HEK293T (cell line): ENCODE data around the gene CFLAR.

ENCODE experiments used
- CTCF ChIA-PET: fragments of 350-600 bp; formaldehyde crosslinking; extraction: SDS; loops from one replicate; lab custom pipeline; 2021; ENCODE audit warnings: antibody characterized with exemption, inconsistent platforms; lab: Yijun Ruan, JAX
- POLR2A ChIA-PET: fragments of 350-600 bp; formaldehyde crosslinking; extraction: SDS; loops from one replicate; lab custom pipeline; 2020; ENCODE audit warnings: antibody characterized with exemption, inconsistent platforms; lab: Yijun Ruan, JAX
- DNase-seq: peaks from one replicate; pipeline ENCODE4 v3.0.0; 2012; ENCODE audit warnings: mixed read lengths; ENCODE audit errors: extremely low spot score
- ARNT ChIP-seq: fragments of 450-650 bp; IDR thresholded peaks from 2 replicates; pipeline ENCODE4 v1.6.1; 2017; ENCODE audit warnings: mild to moderate bottlenecking
- BHLHE40 ChIP-seq: fragments of 450-650 bp; IDR thresholded peaks from 2 replicates; pipeline ENCODE4 v1.6.1; 2016; ENCODE audit warnings: mild to moderate bottlenecking, moderate library complexity, borderline replicate concordance
- CTBP1 ChIP-seq: fragments of 450-650 bp; IDR thresholded peaks from 2 replicates; pipeline ENCODE4 v1.6.1; 2016; ENCODE audit warnings: borderline replicate concordance
- ELF4 ChIP-seq: fragments of 450-650 bp; IDR thresholded peaks from 2 replicates; pipeline ENCODE4 v1.6.1; 2017; ENCODE audit warnings: antibody characterized with exemption
- FOXA1 ChIP-seq: fragments of 450-650 bp; IDR thresholded peaks from 2 replicates; pipeline ENCODE4 v1.6.1; 2016; ENCODE audit warnings: mild to moderate bottlenecking
- FOXK2 ChIP-seq: fragments of 450-650 bp; IDR thresholded peaks from 2 replicates; pipeline ENCODE4 v1.6.1; 2016; ENCODE audit warnings: mild to moderate bottlenecking
- FOXM1 ChIP-seq: fragments of 450-650 bp; IDR thresholded peaks from 2 replicates; pipeline ENCODE4 v1.6.1; 2017; ENCODE audit warnings: mild to moderate bottlenecking, borderline replicate concordance
- HDGF ChIP-seq: fragments of 450-650 bp; IDR thresholded peaks from 2 replicates; pipeline ENCODE4 v1.6.1; 2017; ENCODE audit warnings: antibody characterized with exemption, borderline replicate concordance
- L3MBTL2 ChIP-seq: fragments of 450-650 bp; conservative IDR thresholded peaks from 2 replicates; pipeline ENCODE4 v1.6.1; 2016; ENCODE audit warnings: mild to moderate bottlenecking
- LEF1 ChIP-seq: fragments of 450-650 bp; IDR thresholded peaks from 2 replicates; pipeline ENCODE4 v1.6.1; 2017; ENCODE audit warnings: mild to moderate bottlenecking, borderline replicate concordance
- NFRKB ChIP-seq: fragments of 450-650 bp; IDR thresholded peaks from 2 replicates; pipeline ENCODE4 v1.6.1; 2016; ENCODE audit warnings: mild to moderate bottlenecking, moderate library complexity
- SP1 ChIP-seq: fragments of 450-650 bp; IDR thresholded peaks from 2 replicates; pipeline ENCODE4 v1.6.1; 2017
- SUZ12 ChIP-seq: fragments of 450-650 bp; IDR thresholded peaks from 2 replicates; pipeline ENCODE4 v1.6.1; 2016; ENCODE audit warnings: mild to moderate bottlenecking
- TARDBP ChIP-seq: fragments of 450-650 bp; IDR thresholded peaks from 2 replicates; pipeline ENCODE4 v1.6.1; 2016
- ZNF384 ChIP-seq: fragments of 450-650 bp; IDR thresholded peaks from 2 replicates; pipeline ENCODE4 v1.6.1; 2016
- TF ChIP-seq, protein P1 (sequence below): fragments of 450-650 bp; IDR thresholded peaks from 2 replicates; pipeline ENCODE4 v1.6.1; 2016

Gene CFLAR

DNA sequence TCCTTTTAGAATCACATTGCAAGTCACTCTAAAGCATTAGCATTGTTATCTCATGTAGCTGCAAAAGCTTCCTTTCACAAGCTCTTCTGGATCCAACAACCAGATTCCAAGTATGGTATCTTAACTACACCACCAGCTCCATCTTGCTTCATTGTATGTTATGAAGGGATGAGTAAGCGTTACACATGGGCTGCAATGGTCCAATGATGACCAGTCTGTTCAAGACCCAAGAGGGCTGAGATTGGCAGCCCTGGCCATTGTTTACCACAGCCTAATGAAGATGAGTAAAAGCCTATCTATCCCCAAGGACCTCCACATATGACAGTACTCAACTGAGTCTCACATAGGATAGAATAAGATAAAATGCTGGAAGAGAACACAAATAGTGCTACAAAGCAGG is 6.3 kb downstream of the CFLAR start:
- TF ChIP-seq L3MBTL2 (no peak), BHLHE40 (no peak), LEF1 (no peak), SP1 (no peak), FOXA1 (no peak), FOXK2 (no peak), FOXM1 (no peak), ZNF384 (no peak), ARNT (no peak)
- TF ChIP-seq, protein P1, sequence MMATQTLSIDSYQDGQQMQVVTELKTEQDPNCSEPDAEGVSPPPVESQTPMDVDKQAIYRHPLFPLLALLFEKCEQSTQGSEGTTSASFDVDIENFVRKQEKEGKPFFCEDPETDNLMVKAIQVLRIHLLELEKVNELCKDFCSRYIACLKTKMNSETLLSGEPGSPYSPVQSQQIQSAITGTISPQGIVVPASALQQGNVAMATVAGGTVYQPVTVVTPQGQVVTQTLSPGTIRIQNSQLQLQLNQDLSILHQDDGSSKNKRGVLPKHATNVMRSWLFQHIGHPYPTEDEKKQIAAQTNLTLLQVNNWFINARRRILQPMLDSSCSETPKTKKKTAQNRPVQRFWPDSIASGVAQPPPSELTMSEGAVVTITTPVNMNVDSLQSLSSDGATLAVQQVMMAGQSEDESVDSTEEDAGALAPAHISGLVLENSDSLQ, result no peak
- CTCF ChIA-PET, result no interaction called here
- DNase-seq, result no peak
- POLR2A ChIA-PET, result no interaction called here

DNA sequence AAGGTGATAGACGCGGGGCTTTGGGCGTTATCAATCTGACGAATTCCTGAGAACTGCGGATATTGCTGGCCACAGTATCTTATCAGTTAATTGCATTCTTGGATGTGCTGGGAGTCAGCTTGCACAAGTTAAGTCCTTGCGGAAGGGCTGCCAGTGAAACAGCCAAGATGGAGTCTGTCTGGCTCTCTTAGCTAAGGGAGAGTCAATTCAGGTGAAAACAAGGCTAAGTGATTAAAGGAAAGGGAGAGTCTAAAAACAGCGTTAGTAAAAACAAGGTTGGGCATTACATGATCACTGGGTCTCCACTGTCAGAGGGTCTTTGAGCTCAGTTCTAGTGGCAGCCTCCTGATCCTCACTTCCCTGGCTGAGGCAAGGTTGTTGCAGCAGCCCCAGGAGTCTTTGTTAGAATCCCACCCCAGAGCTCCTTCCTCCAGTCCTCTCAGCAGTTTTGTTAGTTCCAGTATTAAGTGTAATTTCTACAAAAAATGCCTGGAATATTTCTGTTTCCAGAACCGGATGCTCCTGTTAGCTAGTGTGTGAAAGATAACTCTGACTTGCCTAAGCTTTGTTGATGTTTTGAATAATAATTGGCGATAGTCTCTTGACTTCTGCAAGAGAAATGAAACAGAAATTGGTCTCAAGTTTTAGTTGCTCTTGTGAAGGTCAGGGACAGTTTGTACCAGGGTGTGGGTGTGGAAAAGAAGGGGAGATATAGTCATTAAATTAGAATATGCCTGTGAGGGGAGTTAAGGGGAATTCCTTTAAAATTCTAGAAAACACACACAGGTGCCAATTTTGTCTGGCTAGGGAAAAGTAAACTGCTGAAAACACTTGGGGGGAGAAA is 10.6 kb downstream of the CFLAR start:
- POLR2A ChIA-PET, result no interaction called here
- TF ChIP-seq LEF1 (no peak), SP1 (no peak), TARDBP (no peak), L3MBTL2 (no peak), FOXM1 (no peak), ARNT (no peak), FOXA1 (no peak), HDGF (no peak), ZNF384 (no peak), CTBP1 (no peak), ELF4 (no peak), FOXK2 (no peak), SUZ12 (no peak)
- TF ChIP-seq, protein P1, result no peak
- CTCF ChIA-PET, result interaction anchor here (0.8 kb wide), 1 partner anchor 105 kb away, joined by 3 read pairs; no protein-coding TSS in a partner anchor
- DNase-seq, result no peak

DNA sequence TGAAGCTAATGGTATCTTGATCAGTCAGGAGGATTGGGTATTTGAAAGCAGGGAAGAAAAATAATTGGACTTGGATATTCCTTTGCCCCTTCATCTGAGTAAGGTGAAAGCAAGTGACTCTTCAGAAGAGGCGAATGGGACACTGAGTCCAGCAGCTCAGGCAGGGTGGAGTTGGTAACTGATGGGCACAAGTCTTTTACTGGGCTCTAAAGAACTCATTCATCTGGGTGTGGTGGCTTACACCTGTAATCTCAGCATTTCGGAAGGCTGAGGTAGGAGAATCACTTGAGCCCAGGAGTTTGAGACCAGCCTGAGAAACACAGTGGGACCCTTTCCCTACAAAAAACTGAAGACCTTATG is 11.2 kb downstream of the CFLAR start:
- ChIA-PET POLR2A (no interaction called here), CTCF (no interaction called here)
- no peak for DNase-seq
- no peak for TF ChIP-seq FOXK2
- TF ChIP-seq BHLHE40, result no peak
- TF ChIP-seq, protein P1, result no peak
- no peak for TF ChIP-seq FOXM1
- no peak for TF ChIP-seq ZNF384
- TF ChIP-seq SUZ12, result no peak
- TF ChIP-seq ELF4, result no peak
- TF ChIP-seq CTBP1, result no peak
- no peak for TF ChIP-seq LEF1
- no peak for TF ChIP-seq NFRKB
- TF ChIP-seq FOXA1, result no peak
- TF ChIP-seq SP1, result no peak

DNA sequence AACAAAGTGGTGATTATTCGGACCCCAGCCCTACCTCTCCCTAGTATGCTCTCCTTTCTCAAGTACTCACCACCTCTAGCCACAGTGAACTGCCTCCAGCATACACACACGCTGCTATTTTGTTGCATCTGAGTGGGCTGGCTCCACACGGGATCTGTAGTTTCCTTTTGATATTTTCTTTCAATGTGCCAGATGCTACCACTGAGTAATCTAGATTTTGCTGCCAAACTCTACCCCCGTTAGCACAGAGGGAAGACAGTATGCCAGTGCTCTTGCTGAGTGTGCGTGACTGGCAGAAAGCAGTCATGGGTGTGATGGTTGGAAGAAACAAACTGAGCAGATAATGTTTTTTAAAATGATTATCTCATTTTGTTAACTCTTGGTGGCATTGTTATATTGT is 11.6 kb downstream of the CFLAR start:
- no peak for TF ChIP-seq HDGF
- no peak for TF ChIP-seq FOXM1
- no peak for TF ChIP-seq BHLHE40
- no peak for TF ChIP-seq ZNF384
- no peak for TF ChIP-seq SUZ12
- no peak for TF ChIP-seq CTBP1
- TF ChIP-seq, protein P1, result no peak
- no peak for TF ChIP-seq SP1
- TF ChIP-seq ARNT, result no peak
- no peak for TF ChIP-seq FOXK2
- TF ChIP-seq NFRKB, result no peak
- no peak for TF ChIP-seq ELF4
- no peak for TF ChIP-seq TARDBP
- TF ChIP-seq FOXA1, result no peak
- TF ChIP-seq LEF1, result no peak
- TF ChIP-seq L3MBTL2, result no peak
- ChIA-PET CTCF (no interaction called here), POLR2A (no interaction called here)
- no peak for DNase-seq

DNA sequence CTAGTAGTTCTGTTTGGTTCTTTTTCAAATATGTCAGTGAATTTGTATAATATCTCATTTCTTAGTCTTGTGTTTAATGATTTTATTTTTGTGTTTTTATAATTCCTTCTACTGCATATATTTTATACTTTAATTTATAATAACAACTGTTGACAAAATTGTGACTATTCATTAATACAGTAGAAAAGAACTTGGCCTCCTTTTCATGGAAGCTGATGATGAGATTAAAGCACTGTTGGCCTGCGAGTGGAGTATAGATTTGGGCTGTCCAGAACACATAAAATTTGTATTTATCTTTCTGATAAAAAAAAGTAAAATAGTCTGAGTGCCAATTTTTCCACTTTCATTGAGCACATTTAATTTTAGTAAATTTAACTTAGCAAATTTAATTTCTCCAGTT is 12.1 kb downstream of the CFLAR start:
- CTCF ChIA-PET, result interaction anchor here (0.6 kb wide), 1 partner anchor 160 kb away, joined by 7 read pairs; no protein-coding TSS in a partner anchor
- no peak for TF ChIP-seq FOXK2
- TF ChIP-seq, protein P1, result no peak
- no peak for TF ChIP-seq TARDBP
- TF ChIP-seq FOXM1, result no peak
- TF ChIP-seq ELF4, result no peak
- POLR2A ChIA-PET, result no interaction called here
- no peak for DNase-seq
